HG03457 (cell line): ENCODE results near the gene CYP24A1.
A peak's percentile ranks its signal among the peaks of the same experiment; 100 is the strongest.

Experiments used
- ATAC-seq: cut with Tn5 transposase; IDR thresholded peaks from one replicate; pipeline ENCODE4 v1.9.1; 2021; ENCODE audit warnings: moderate number of reproducible peaks; ENCODE audit not compliant: unreplicated experiment

CYP24A1 gene

GRCh38 chr20:54173653-54174456 lies at the start of gene CYP24A1:
CYP24A1 (minus strand) TSS chr20:54173986; CDS start chr20:54173579, 407 bp downstream.
- no peak for ATAC-seq

GRCh38 chr20:54223285-54223684 lies 49.5 kb upstream of the CYP24A1 start:
- ATAC-seq: no peak

GRCh38 chr20:54221996-54222890 lies 48.5 kb upstream of the CYP24A1 start:
- ATAC-seq: no peak

- no peak for ATAC-seq
These were observed 47.6 kb upstream of the CYP24A1 start for GRCh38 chr20:54221353-54221752.

- ATAC-seq: no peak
These were observed 46.9 kb upstream of the CYP24A1 start for GRCh38 chr20:54220722-54221121.

- no peak for ATAC-seq
These were observed 46.1 kb upstream of the CYP24A1 start for GRCh38 chr20:54219751-54220426.

GRCh38 chr20:54218470-54218869 lies 44.7 kb upstream of the CYP24A1 start:
- no peak for ATAC-seq

- no peak for ATAC-seq
These were observed 44.0 kb upstream of the CYP24A1 start for GRCh38 chr20:54217762-54218161.

GRCh38 chr20:54215157-54215789 lies 41.5 kb upstream of the CYP24A1 start:
- no peak for ATAC-seq

- ATAC-seq: no peak
These were observed 40.8 kb upstream of the CYP24A1 start for GRCh38 chr20:54214566-54214965.

- no peak for ATAC-seq
These were observed 39.1 kb upstream of the CYP24A1 start for GRCh38 chr20:54212871-54213270.

GRCh38 chr20:54212226-54212625 lies 38.4 kb upstream of the CYP24A1 start:
- ATAC-seq: no peak

GRCh38 chr20:54209216-54209813 lies 35.5 kb upstream of the CYP24A1 start:
- no peak for ATAC-seq

GRCh38 chr20:54208548-54209176 lies 34.9 kb upstream of the CYP24A1 start:
- ATAC-seq: peak; percentile 8

GRCh38 chr20:54207743-54208547 lies 34.2 kb upstream of the CYP24A1 start, which contains the start of gene PFDN4:
PFDN4 (plus strand) TSS chr20:54208087; CDS start chr20:54208101, 14 bp downstream.
- ATAC-seq: peak; percentile 94

GRCh38 chr20:54207053-54207742 lies 33.4 kb upstream of the CYP24A1 start:
- ATAC-seq: no peak

- ATAC-seq: no peak
These were observed 31.7 kb upstream of the CYP24A1 start for GRCh38 chr20:54205450-54205849.

GRCh38 chr20:54204481-54204880 lies 30.7 kb upstream of the CYP24A1 start:
- no peak for ATAC-seq
